GM12872 (cell line): ENCODE results near the gene EEPD1.

Source experiments
- CTCF ChIP-seq: IDR thresholded peaks from 3 replicates; pipeline ENCODE4 v1.5.1; 2011; ENCODE audit warnings: low read depth, mild to moderate bottlenecking, low read length, moderate library complexity; ENCODE audit not compliant: insufficient read depth

The EEPD1 gene

DNA sequence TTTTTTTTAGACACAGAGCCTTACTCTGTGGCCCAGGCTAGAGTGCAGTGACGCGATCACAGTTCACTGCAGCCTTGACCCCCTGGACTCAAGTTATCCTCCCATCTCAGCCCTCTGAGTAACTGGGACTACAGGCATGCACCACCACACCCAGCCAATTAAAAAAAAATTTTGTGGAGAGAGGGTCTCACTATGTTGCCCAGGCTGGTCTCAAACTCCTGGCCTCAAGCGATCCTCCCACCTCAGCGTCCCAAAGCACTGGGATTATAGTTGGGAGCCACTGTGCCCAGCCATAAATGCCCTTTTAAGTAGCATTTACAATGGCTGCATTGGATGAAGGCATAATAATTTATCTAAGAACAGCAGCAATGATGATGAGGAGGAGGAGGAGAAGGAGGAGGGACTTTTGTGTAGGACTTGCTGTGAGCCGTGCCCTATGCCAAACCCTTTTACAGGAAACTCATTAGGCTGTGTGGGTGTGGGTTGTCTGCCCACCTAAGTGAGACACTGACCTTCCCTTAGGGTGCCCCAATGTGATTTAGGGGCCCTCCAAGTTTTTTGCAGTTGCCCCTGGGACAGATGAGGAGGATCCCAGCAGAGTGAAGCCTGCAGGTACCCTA lies 51.1 kb downstream of the EEPD1 start:
- TF ChIP-seq CTCF = no peak

- no peak for TF ChIP-seq CTCF
Observed at GRCh38 chr7:36204929-36205635, 52.0 kb downstream of the EEPD1 start.

DNA sequence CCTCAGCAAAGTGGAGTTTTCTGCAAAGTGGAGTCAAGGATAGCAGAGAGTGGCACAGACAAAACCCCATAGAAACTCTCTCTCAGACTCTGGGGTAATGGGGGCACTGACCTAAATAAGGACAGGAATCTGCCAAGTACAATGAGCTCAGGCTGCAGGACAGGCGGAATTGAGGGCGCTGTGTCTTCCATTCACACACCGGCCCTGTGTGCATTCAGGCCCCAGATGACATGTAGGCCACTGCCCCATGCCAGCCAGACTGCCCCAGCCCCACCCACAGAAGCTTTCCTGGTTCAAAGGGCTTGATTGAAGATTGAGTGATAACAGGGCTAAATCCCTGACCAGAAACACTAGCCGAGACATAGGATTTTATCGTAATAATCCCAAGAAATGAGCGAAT lies 52.7 kb downstream of the EEPD1 start:
- no peak for TF ChIP-seq CTCF

DNA sequence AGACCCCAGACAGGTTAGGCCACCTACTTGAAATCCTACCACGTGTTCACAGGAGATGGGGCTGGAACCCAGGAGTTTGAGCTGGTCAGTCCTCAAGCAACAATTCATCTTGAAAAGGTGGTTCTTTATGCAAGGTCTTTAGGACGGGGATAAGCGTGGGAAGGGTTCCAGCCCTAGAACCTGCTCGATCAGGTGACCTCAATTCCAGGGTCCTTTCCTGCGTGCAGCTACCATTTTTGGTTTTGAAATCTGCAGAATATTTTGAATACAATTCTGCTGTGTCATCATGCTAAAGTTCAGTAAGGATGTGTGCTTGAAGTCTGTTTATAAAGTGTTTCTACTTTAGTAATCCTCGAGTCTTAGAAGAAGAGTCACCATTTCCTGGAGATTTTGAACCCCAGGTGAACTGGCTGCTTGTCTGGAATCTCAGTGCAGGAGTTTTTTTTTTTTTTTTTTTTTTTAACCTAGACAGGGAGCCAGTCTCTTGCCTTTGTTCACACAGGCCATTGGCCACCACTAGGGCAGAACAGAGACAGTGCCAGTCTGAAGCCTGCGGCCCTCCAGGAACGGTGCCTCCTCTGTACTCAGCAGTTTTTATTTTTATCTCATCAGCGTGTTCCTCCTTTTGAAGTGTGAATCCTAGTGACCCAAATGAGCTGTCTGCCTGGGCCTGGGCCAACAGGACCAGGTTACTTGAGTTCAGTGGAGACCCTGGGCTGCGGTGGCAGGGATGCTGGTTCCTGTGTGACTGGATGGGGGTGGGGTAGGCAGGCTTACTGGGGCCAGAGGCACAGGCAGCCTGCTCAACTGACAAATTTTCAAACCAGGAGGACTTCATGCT lies 54.6 kb downstream of the EEPD1 start:
- no peak for TF ChIP-seq CTCF

- no peak for TF ChIP-seq CTCF
Observed at GRCh38 chr7:36208426-36208825, 55.4 kb downstream of the EEPD1 start.

DNA sequence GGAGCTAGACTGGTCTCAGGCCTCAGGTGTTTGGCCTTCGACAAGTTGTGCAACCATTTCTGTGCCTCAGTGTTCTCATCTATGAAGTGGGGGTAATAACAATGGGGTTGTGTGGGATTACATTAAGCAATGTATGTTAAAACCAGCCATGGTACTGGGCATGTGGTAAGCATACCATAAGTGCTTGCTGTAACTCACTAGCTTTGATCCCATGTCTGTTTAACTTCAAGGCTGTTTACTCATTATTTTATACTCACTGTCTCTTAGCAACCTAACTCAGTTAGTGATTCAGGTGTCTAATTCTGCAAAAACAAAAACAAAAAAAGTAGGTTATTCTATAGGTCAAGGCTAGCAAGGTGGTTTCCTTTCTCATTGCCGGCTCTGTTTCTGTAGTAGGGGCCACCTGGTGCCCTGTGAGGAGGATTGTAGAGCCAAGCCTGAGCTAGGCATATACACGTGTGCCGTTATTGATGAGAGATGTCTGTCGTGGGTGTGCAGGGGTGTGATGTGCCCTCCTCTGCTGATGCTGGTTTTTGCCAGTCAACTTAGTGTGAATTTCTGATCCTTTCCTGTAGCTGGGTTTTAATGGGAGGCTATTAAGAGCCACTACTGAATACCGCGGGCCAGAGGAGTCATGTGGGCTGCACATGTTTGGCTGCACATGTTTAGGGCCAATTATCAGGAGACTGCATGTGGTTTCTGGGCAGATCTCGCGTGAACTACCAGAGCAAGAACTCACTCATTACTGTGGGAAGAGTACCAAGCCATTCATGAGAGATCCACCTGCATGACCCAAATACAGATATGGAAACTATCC lies 56.2 kb downstream of the EEPD1 start:
- TF ChIP-seq CTCF = no peak

- no peak for TF ChIP-seq CTCF
Observed at GRCh38 chr7:36209814-36210183, 56.7 kb downstream of the EEPD1 start.
